ENCODE data around the gene KRTAP1-4.
"Not testable (repeated sequence)": the region's sequence is repeated elsewhere in the genome, so short reads cannot be mapped to it uniquely, and the experiment has no call there.

The KRTAP1-4 gene

GRCh38 chr17:40999563-40999962 is 30.4 kb downstream of the KRTAP1-4 start, which contains the start of gene KRTAP3-2:
TSS of gene KRTAP3-2 (minus strand) at chr17:40999906. CDS start at chr17:40999853, 53 bp downstream.
- not testable (repeated sequence) for H2AFZ ChIP-seq (ENCODE audit: low read depth, low read length); H3K4ac ChIP-seq (ENCODE audit: low read depth in 1 of 2, low read length in 2 of 2); H3K36me3 ChIP-seq (ENCODE audit: control insufficient read depth in 1 of 2, insufficient read depth in 2 of 2, low read depth in 1 of 2, low read length in 2 of 2); H3K18ac ChIP-seq (ENCODE audit: low read depth in 1 of 2, low read length in 2 of 2); H3K4me2 ChIP-seq (ENCODE audit: low read length, poor library complexity, severe bottlenecking); H4K91ac ChIP-seq (ENCODE audit: low read length); H3K9ac ChIP-seq (ENCODE audit: low read length); H2BK12ac ChIP-seq (ENCODE audit: low read length in 2 of 2); H2BK5ac ChIP-seq (ENCODE audit: low read depth, low read length, poor library complexity, severe bottlenecking); H2BK15ac ChIP-seq (ENCODE audit: low read depth, poor library complexity, severe bottlenecking); H3K79me1 ChIP-seq (replicated peaks; ENCODE audit: low read length, poor library complexity, severe bottlenecking); H3K4me3 ChIP-seq (ENCODE audit: insufficient read depth in 1 of 2, low read depth in 1 of 2, low read length in 2 of 2); H3K27me3 ChIP-seq (ENCODE audit: control insufficient read depth in 1 of 2, insufficient read depth in 1 of 2, low read length in 2 of 2); H2BK120ac ChIP-seq (ENCODE audit: low read depth, low read length); H3K4me1 ChIP-seq (ENCODE audit: control insufficient read depth, insufficient read depth, low read depth, low read length); H3K23ac ChIP-seq (ENCODE audit: low read length in 2 of 2); H3K27ac ChIP-seq (ENCODE audit: low read length, poor library complexity, severe bottlenecking); H3K9me3 ChIP-seq (ENCODE audit: control insufficient read depth, low read length); H2AK5ac ChIP-seq (ENCODE audit: low read length, severe bottlenecking); H4K8ac ChIP-seq (ENCODE audit: low read length); DNase-seq
- 81% methylated on average over 3 of the region's 6 CpGs for WGBS
- peak within 1 kb of the TSS in 1 of 2 experiments; percentile 71 for H3K14ac ChIP-seq (ENCODE audit: low read length in 2 of 2)

- H3K23ac ChIP-seq (ENCODE audit: low read length in 2 of 2) = no peak overlapping the region
- no peak overlapping the region for H2BK12ac ChIP-seq (ENCODE audit: low read length in 2 of 2)
- no peaks in the 10 kb centered on the region for H3K79me1 ChIP-seq (replicated peaks; ENCODE audit: low read length, poor library complexity, severe bottlenecking)
- no peak overlapping the region for H3K4me2 ChIP-seq (ENCODE audit: low read length, poor library complexity, severe bottlenecking)
- H2BK120ac ChIP-seq (ENCODE audit: low read depth, low read length) = no peak overlapping the region
- no peak overlapping the region for H2BK15ac ChIP-seq (ENCODE audit: low read depth, poor library complexity, severe bottlenecking)
- no peaks in the 10 kb centered on the region for H3K36me3 ChIP-seq (ENCODE audit: control insufficient read depth in 1 of 2, insufficient read depth in 2 of 2, low read depth in 1 of 2, low read length in 2 of 2)
- no peak overlapping the region for H3K4ac ChIP-seq (ENCODE audit: low read depth in 1 of 2, low read length in 2 of 2)
- no peak overlapping the region for H4K8ac ChIP-seq (ENCODE audit: low read length)
- H3K18ac ChIP-seq (ENCODE audit: low read depth in 1 of 2, low read length in 2 of 2) = no peak overlapping the region
- no peak overlapping the region for H2AFZ ChIP-seq (ENCODE audit: low read depth, low read length)
- H2AK5ac ChIP-seq (ENCODE audit: low read length, severe bottlenecking) = no peak overlapping the region
- H3K4me1 ChIP-seq (ENCODE audit: control insufficient read depth, insufficient read depth, low read depth, low read length) = peaks cover 2% of the 10 kb centered on the region
- H3K4me3 ChIP-seq (ENCODE audit: insufficient read depth in 1 of 2, low read depth in 1 of 2, low read length in 2 of 2) = no peak overlapping the region
- H3K14ac ChIP-seq (ENCODE audit: low read length in 2 of 2) = no peak overlapping the region
- DNase-seq = no peak
- 83% methylated on average over 2 of the region's 2 CpGs for WGBS
- no peaks in the 10 kb centered on the region for H3K9me3 ChIP-seq (ENCODE audit: control insufficient read depth, low read length)
- H3K9ac ChIP-seq (ENCODE audit: low read length) = no peak overlapping the region
- H3K27ac ChIP-seq (ENCODE audit: low read length, poor library complexity, severe bottlenecking) = no peak overlapping the region
- H2BK5ac ChIP-seq (ENCODE audit: low read depth, low read length, poor library complexity, severe bottlenecking) = no peak overlapping the region
- no peak overlapping the region for H4K91ac ChIP-seq (ENCODE audit: low read length)
- H3K27me3 ChIP-seq (ENCODE audit: control insufficient read depth in 1 of 2, insufficient read depth in 1 of 2, low read length in 2 of 2) = no peaks in the 10 kb centered on the region
Observed at GRCh38 chr17:40997361-40997760, 32.6 kb downstream of the KRTAP1-4 start.

GRCh38 chr17:40996829-40997228 is 33.2 kb downstream of the KRTAP1-4 start:
- Histone ChIP-seq H3K23ac (ENCODE audit: low read length in 2 of 2) (no peak overlapping the region), H2BK15ac (ENCODE audit: low read depth, poor library complexity, severe bottlenecking) (no peak overlapping the region), H4K8ac (ENCODE audit: low read length) (no peak overlapping the region), H3K79me1 (replicated peaks; ENCODE audit: low read length, poor library complexity, severe bottlenecking) (no peaks in the 10 kb centered on the region), H3K36me3 (ENCODE audit: control insufficient read depth in 1 of 2, insufficient read depth in 2 of 2, low read depth in 1 of 2, low read length in 2 of 2) (no peaks in the 10 kb centered on the region), H2BK120ac (ENCODE audit: low read depth, low read length) (no peak overlapping the region), H2AK5ac (ENCODE audit: low read length, severe bottlenecking) (no peak overlapping the region), H2AFZ (ENCODE audit: low read depth, low read length) (no peak overlapping the region), H3K27me3 (ENCODE audit: control insufficient read depth in 1 of 2, insufficient read depth in 1 of 2, low read length in 2 of 2) (no peaks in the 10 kb centered on the region), H3K9me3 (ENCODE audit: control insufficient read depth, low read length) (no peaks in the 10 kb centered on the region), H3K14ac (ENCODE audit: low read length in 2 of 2) (no peak overlapping the region), H3K4ac (ENCODE audit: low read depth in 1 of 2, low read length in 2 of 2) (no peak overlapping the region), H3K27ac (ENCODE audit: low read length, poor library complexity, severe bottlenecking) (no peak overlapping the region), H3K4me1 (ENCODE audit: control insufficient read depth, insufficient read depth, low read depth, low read length) (peaks cover 2% of the 10 kb centered on the region), H3K18ac (ENCODE audit: low read depth in 1 of 2, low read length in 2 of 2) (no peak overlapping the region), H3K9ac (ENCODE audit: low read length) (no peak overlapping the region), H2BK12ac (ENCODE audit: low read length in 2 of 2) (no peak overlapping the region), H4K91ac (ENCODE audit: low read length) (no peak overlapping the region), H3K4me3 (ENCODE audit: insufficient read depth in 1 of 2, low read depth in 1 of 2, low read length in 2 of 2) (no peak overlapping the region), H3K4me2 (ENCODE audit: low read length, poor library complexity, severe bottlenecking) (no peak overlapping the region), H2BK5ac (ENCODE audit: low read depth, low read length, poor library complexity, severe bottlenecking) (no peak overlapping the region)
- DNase-seq = no peak
- 57% methylated on average over 1 of the region's 4 CpGs for WGBS

- WGBS = no CpG with 5 or more reads among the region's 1 CpG
Observed at GRCh38 chr17:40995116-40995515, 34.9 kb downstream of the KRTAP1-4 start.

More at GRCh38 chr17:40995116-40995515, 34.9 kb downstream of the KRTAP1-4 start:
- no peak overlapping the region for H3K9ac ChIP-seq (ENCODE audit: low read length)
- no peaks in the 10 kb centered on the region for H3K27me3 ChIP-seq (ENCODE audit: control insufficient read depth in 1 of 2, insufficient read depth in 1 of 2, low read length in 2 of 2)
- no peak overlapping the region for H2BK5ac ChIP-seq (ENCODE audit: low read depth, low read length, poor library complexity, severe bottlenecking)
- no peak overlapping the region for H4K8ac ChIP-seq (ENCODE audit: low read length)
- H4K91ac ChIP-seq (ENCODE audit: low read length) = no peak overlapping the region
- H2BK15ac ChIP-seq (ENCODE audit: low read depth, poor library complexity, severe bottlenecking) = no peak overlapping the region
- no peak overlapping the region for H3K4ac ChIP-seq (ENCODE audit: low read depth in 1 of 2, low read length in 2 of 2)
- H3K4me1 ChIP-seq (ENCODE audit: control insufficient read depth, insufficient read depth, low read depth, low read length) = peaks cover 2% of the 10 kb centered on the region
- H3K14ac ChIP-seq (ENCODE audit: low read length in 2 of 2) = no peak overlapping the region
- no peak overlapping the region for H3K4me2 ChIP-seq (ENCODE audit: low read length, poor library complexity, severe bottlenecking)
- no peak overlapping the region for H2BK12ac ChIP-seq (ENCODE audit: low read length in 2 of 2)
- no peaks in the 10 kb centered on the region for H3K79me1 ChIP-seq (replicated peaks; ENCODE audit: low read length, poor library complexity, severe bottlenecking)
- no peak for DNase-seq
- H2AK5ac ChIP-seq (ENCODE audit: low read length, severe bottlenecking) = no peak overlapping the region
- no peak overlapping the region for H2AFZ ChIP-seq (ENCODE audit: low read depth, low read length)
- no peaks in the 10 kb centered on the region for H3K9me3 ChIP-seq (ENCODE audit: control insufficient read depth, low read length)
- no peak overlapping the region for H3K4me3 ChIP-seq (ENCODE audit: insufficient read depth in 1 of 2, low read depth in 1 of 2, low read length in 2 of 2)
- H3K23ac ChIP-seq (ENCODE audit: low read length in 2 of 2) = no peak overlapping the region
- no peak overlapping the region for H3K18ac ChIP-seq (ENCODE audit: low read depth in 1 of 2, low read length in 2 of 2)
- H2BK120ac ChIP-seq (ENCODE audit: low read depth, low read length) = no peak overlapping the region
- H3K27ac ChIP-seq (ENCODE audit: low read length, poor library complexity, severe bottlenecking) = no peak overlapping the region
- H3K36me3 ChIP-seq (ENCODE audit: control insufficient read depth in 1 of 2, insufficient read depth in 2 of 2, low read depth in 1 of 2, low read length in 2 of 2) = no peaks in the 10 kb centered on the region
